ENCODE data around the gene IKBKE. TPM values are rescaled to one million over a fixed set of nuclear protein-coding genes. Genes with fewer than 3 reads are reported as not detected.

Gene IKBKE
- total and polyA plus RNA-seq, 10 of the 15 experiments (the other 5 are each of a cell fraction or from before 2014, with no cell fraction given) = 12.8 to 35.1 (median 23.1) TPM

- TF ChIP-seq E2F4 (IDR thresholded peaks at IDR 0.05; ENCODE audit: low read depth, low read length) = no peak
- TF ChIP-seq RCOR1 (conservative IDR thresholded peaks at IDR 0.05; ENCODE audit: low read depth, low read length) = no peak
- TF ChIP-seq BRCA1 (IDR thresholded peaks at IDR 0.05; ENCODE audit: low read depth, low read length) = no peak
- TF ChIP-seq ZNF384 (IDR thresholded peaks at IDR 0.05; ENCODE audit: borderline replicate concordance, low read depth, low read length) = peak; percentile 29; the same call in 1 of the 2 replicates
Observed at GRCh38 chr1:206503591-206504362, 33.5 kb downstream of the IKBKE start (continued).

DNA sequence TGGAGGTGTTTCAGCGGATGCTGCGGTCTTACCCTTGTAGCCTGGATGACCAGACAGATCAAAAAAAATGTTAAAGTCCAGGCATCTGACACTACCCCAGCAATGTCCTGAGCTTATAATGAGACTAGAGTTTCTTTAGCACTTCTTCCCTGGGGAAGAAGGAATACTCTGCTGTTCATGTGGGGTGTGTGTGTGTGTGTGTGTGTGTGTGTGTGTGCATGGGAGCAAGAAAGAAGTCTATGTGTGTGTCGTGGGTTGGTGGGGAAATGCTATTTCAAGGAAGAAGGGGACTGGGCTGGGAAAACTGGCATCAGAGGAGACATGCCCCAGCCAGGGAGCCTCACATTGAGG is 34.1 kb downstream of the IKBKE start:
- Histone ChIP-seq H3K9me3 (replicated peaks; ENCODE audit: control insufficient read depth, insufficient read depth, low read length) (no peaks in the 10 kb centered on the region), H4K20me1 (ENCODE audit: control insufficient read depth, insufficient read depth) (no peaks in the 10 kb centered on the region), H3K4me3 (peak overlapping the region; percentile 33; the same call in 1 of the 2 replicates), H3K27ac (ENCODE audit: control insufficient read depth, insufficient read depth) (peak overlapping the region; percentile 60; the same call in 1 of the 2 replicates), H3K4me1 (ENCODE audit: control insufficient read depth, insufficient read depth, low read length) (peaks cover 41% of the 10 kb centered on the region), H3K27me3 (replicated peaks in 1 of 2; ENCODE audit: control insufficient read depth in 2 of 2, insufficient read depth in 2 of 2, low read length in 1 of 2) (no peaks in the 10 kb centered on the region), H3K4me2 (ENCODE audit: control insufficient read depth, insufficient read depth) (peak overlapping the region; percentile 40), H3K36me3 (ENCODE audit: control insufficient read depth in 2 of 2, insufficient read depth in 2 of 2, low read length in 1 of 2) (no peaks in the 10 kb centered on the region), H3K79me2 (ENCODE audit: control insufficient read depth, insufficient read depth, low read length) (no peaks in the 10 kb centered on the region), H2AFZ (ENCODE audit: control insufficient read depth, low read depth, low read length) (no peak overlapping the region), H3K9ac (ENCODE audit: control insufficient read depth, insufficient read depth, low read length) (peak overlapping the region; percentile 11; the same call in 1 of the 2 replicates)
- FAIRE-seq (no peak), ATAC-seq (no peak), DNase-seq (ENCODE audit: low read depth, low spot score) (no peak)
- POLR2A ChIA-PET = interaction anchor here (1.0 to 4.8 kb wide), 6 partner anchors 8 to 78 kb away, joined by 3 to 60 read pairs (median 6); partner anchors contain the start of gene IKBKE
- RAD21 ChIA-PET (ENCODE audit: unreplicated experiment) = interaction anchor here (0.6 to 4.8 kb wide), 10 partner anchors 8 to 75 kb away, joined by 3 to 69 read pairs (median 4); no protein-coding TSS in a partner anchor
- in situ Hi-C loops (cut with MboI) (no loop called here), intact Hi-C loops (cut with micrococcal nuclease; ENCODE audit: unreplicated experiment) (loop anchor here (2.0 to 10.0 kb wide), 2 partner anchors 34 to 410 kb away; partner anchors contain the start of gene IKBKE)
- SMC1A ChIA-PET (ENCODE audit: uncharacterized antibody, unreplicated experiment) = interaction anchor here (0.6 to 5.6 kb wide), 13 partner anchors 8 to 146 kb away, joined by 3 to 61 read pairs (median 6); partner anchors contain the start of gene IKBKE
- CTCF ChIA-PET = interaction anchor here (0.9 to 5.1 kb wide), 11 partner anchors 9 to 159 kb away, joined by 3 to 62 read pairs (median 7); partner anchors contain the start of gene IKBKE
- WGBS (ENCODE audit: insufficient coverage, insufficient replicate concordance, low lambda C conversion rate, missing lambda C conversion rate) = 6% methylated on average over 3 of the region's 3 CpGs
- BruUV-seq (replicated peaks) = no TSS peak
- TF ChIP-seq, protein P1, sequence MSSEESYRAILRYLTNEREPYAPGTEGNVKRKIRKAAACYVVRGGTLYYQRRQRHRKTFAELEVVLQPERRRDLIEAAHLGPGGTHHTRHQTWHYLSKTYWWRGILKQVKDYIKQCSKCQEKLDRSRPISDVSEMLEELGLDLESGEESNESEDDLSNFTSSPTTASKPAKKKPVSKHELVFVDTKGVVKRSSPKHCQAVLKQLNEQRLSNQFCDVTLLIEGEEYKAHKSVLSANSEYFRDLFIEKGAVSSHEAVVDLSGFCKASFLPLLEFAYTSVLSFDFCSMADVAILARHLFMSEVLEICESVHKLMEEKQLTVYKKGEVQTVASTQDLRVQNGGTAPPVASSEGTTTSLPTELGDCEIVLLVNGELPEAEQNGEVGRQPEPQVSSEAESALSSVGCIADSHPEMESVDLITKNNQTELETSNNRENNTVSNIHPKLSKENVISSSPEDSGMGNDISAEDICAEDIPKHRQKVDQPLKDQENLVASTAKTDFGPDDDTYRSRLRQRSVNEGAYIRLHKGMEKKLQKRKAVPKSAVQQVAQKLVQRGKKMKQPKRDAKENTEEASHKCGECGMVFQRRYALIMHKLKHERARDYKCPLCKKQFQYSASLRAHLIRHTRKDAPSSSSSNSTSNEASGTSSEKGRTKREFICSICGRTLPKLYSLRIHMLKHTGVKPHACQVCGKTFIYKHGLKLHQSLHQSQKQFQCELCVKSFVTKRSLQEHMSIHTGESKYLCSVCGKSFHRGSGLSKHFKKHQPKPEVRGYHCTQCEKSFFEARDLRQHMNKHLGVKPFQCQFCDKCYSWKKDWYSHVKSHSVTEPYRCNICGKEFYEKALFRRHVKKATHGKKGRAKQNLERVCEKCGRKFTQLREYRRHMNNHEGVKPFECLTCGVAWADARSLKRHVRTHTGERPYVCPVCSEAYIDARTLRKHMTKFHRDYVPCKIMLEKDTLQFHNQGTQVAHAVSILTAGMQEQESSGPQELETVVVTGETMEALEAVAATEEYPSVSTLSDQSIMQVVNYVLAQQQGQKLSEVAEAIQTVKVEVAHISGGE (CRISPR knock-in tag; IDR thresholded peaks at IDR 0.05) = no peak
- no peak for TF ChIP-seq GATAD2B (conservative IDR thresholded peaks at IDR 0.05; ENCODE audit: low read depth)
- TF ChIP-seq EZH2 (IDR thresholded peaks at IDR 0.05; ENCODE audit: borderline replicate concordance, control insufficient read depth, low read depth, low read length) = no peak
- no peak for TF ChIP-seq SUZ12 (IDR thresholded peaks at IDR 0.05; ENCODE audit: unreplicated experiment)
- no peak for TF ChIP-seq SMC3 (IDR thresholded peaks at IDR 0.05; ENCODE audit: borderline replicate concordance, low read length)
- TF ChIP-seq EP300 (IDR thresholded peaks at IDR 0.05; ENCODE audit: borderline replicate concordance in 1 of 2, control insufficient read depth in 1 of 2, low read depth in 2 of 2, low read length in 2 of 2) = no peak
- no peak for TF ChIP-seq JUNB (IDR thresholded peaks at IDR 0.05)
- TF ChIP-seq, protein P2, sequence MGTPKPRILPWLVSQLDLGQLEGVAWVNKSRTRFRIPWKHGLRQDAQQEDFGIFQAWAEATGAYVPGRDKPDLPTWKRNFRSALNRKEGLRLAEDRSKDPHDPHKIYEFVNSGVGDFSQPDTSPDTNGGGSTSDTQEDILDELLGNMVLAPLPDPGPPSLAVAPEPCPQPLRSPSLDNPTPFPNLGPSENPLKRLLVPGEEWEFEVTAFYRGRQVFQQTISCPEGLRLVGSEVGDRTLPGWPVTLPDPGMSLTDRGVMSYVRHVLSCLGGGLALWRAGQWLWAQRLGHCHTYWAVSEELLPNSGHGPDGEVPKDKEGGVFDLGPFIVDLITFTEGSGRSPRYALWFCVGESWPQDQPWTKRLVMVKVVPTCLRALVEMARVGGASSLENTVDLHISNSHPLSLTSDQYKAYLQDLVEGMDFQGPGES (IDR thresholded peaks at IDR 0.05) = no peak
- TF ChIP-seq IKZF1 (conservative IDR thresholded peaks at IDR 0.05) = peak; percentile 67
- no peak for TF ChIP-seq CBFB (IDR thresholded peaks at IDR 0.05; ENCODE audit: low read depth)
- TF ChIP-seq CBX3 (IDR thresholded peaks at IDR 0.05; ENCODE audit: borderline replicate concordance, low read depth) = no peak
- no peak for TF ChIP-seq NR2C2 (IDR thresholded peaks at IDR 0.05; ENCODE audit: borderline replicate concordance, control insufficient read depth, insufficient read length, low read depth)

All from GM12878 (cell line).